ENCODE results near the gene ADM2.

GRCh38 chr22:50461536-50461935 lies 19.8 kb upstream of the ADM2 start:
- TF ChIP-seq CTCF (IDR thresholded peaks at IDR 0.05; ENCODE audit: low read depth, low read length, poor library complexity, severe bottlenecking): no peak
- no peak for TF ChIP-seq EZH2phosphoT487 (IDR thresholded peaks at IDR 0.05; ENCODE audit: borderline replicate concordance, low read length)
